ENCODE measurements around the gene EGLN1. TPM values are rescaled to one million over a fixed set of nuclear protein-coding genes. Genes with fewer than 3 reads are reported as not detected.
A peak's percentile ranks its signal among the peaks of the same experiment; 100 is the strongest.

Gene EGLN1
- total RNA-seq, 1 donor from 2014 or later: 79.8 TPM

GRCh38 chr1:231317306-231318014 is 104.6 kb downstream of the EGLN1 start:
- intact Hi-C loops (cut with micrococcal nuclease): no loop called here
- ATAC-seq: no peak
- no peak for DNase-seq

GRCh38 chr1:231315887-231316286 is 106.2 kb downstream of the EGLN1 start:
- peak; percentile 61 for ATAC-seq
- peak; percentile 49 for DNase-seq
- intact Hi-C loops (cut with micrococcal nuclease): no loop called here

Other genes starting within 250 kb of the EGLN1 start
- gene GNPAT, start 181.1 kb downstream of the EGLN1 start, total RNA-seq: 62.2 TPM
- gene EXOC8, start 84.4 kb downstream of the EGLN1 start, total RNA-seq: 11.1 TPM
- gene SPRTN, start 84.0 kb downstream of the EGLN1 start, total RNA-seq: 6.6 TPM
- 26.7 TPM for gene TSNAX, start 106.4 kb upstream of the EGLN1 start, total RNA-seq
- 4.3 TPM for gene DISC1, start 204.5 kb upstream of the EGLN1 start, total RNA-seq

Measured in left ventricle myocardium superior (tissue), 1 donor.